GM21360 (cell line): ENCODE measurements around the gene ARHGAP28.

ENCODE experiments used
- ATAC-seq: cut with Tn5 transposase; IDR thresholded peaks from one replicate; pipeline ENCODE4 v1.9.1; 2021; ENCODE audit warnings: mild to moderate bottlenecking, moderate library complexity; ENCODE audit not compliant: unreplicated experiment

ARHGAP28 gene

GRCh38 chr18:6866552-6867085, 137.1 kb downstream of the ARHGAP28 start:
- no peak for ATAC-seq

GRCh38 chr18:6868033-6868432, 138.5 kb downstream of the ARHGAP28 start:
- ATAC-seq: no peak

GRCh38 chr18:6871566-6871965, 142.1 kb downstream of the ARHGAP28 start:
- ATAC-seq: no peak

GRCh38 chr18:6873040-6873751, 143.7 kb downstream of the ARHGAP28 start:
- no peak for ATAC-seq

GRCh38 chr18:6874315-6874714, 144.8 kb downstream of the ARHGAP28 start:
- ATAC-seq: no peak

- no peak for ATAC-seq
Observed at GRCh38 chr18:6875749-6876148, 146.2 kb downstream of the ARHGAP28 start.

- no peak for ATAC-seq
Observed at GRCh38 chr18:6876641-6877041, 147.1 kb downstream of the ARHGAP28 start.

- no peak for ATAC-seq
Observed at GRCh38 chr18:6877288-6877687, 147.8 kb downstream of the ARHGAP28 start.

- no peak for ATAC-seq
Observed at GRCh38 chr18:6878556-6879297, 149.2 kb downstream of the ARHGAP28 start.

GRCh38 chr18:6879508-6880195, 150.1 kb downstream of the ARHGAP28 start:
- ATAC-seq: no peak

GRCh38 chr18:6881034-6881820, 151.7 kb downstream of the ARHGAP28 start:
- ATAC-seq: no peak

GRCh38 chr18:6882401-6882800, 152.9 kb downstream of the ARHGAP28 start:
- ATAC-seq: no peak

GRCh38 chr18:6885006-6885481, 155.5 kb downstream of the ARHGAP28 start:
- ATAC-seq: no peak

GRCh38 chr18:6885992-6886796, 156.7 kb downstream of the ARHGAP28 start:
- ATAC-seq: no peak

- no peak for ATAC-seq
Observed at GRCh38 chr18:6886797-6887330, 157.3 kb downstream of the ARHGAP28 start.

- no peak for ATAC-seq
Observed at GRCh38 chr18:6891788-6892187, 162.3 kb downstream of the ARHGAP28 start.

- ATAC-seq: no peak
Observed at GRCh38 chr18:6901286-6901926, 171.9 kb downstream of the ARHGAP28 start.

- no peak for ATAC-seq
Observed at GRCh38 chr18:6917072-6917471, 187.6 kb downstream of the ARHGAP28 start.
